Measurements from ENCODE around the gene RAD51B. TPM values are rescaled to one million over a fixed set of nuclear protein-coding genes. Genes with fewer than 3 reads are reported as not detected.

The RAD51B gene
- total RNA-seq, 1 experiment from 2014 or later, result 16.7 TPM

- no peak overlapping the region for H2BK15ac ChIP-seq (ENCODE audit: low read depth, low read length)
- no peaks in the 10 kb centered on the region for H3K79me2 ChIP-seq (ENCODE audit: insufficient read depth, low read length)
- no peaks in the 10 kb centered on the region for H3K36me3 Mint-ChIP-seq (ENCODE audit: insufficient read depth in 1 of 3, low read depth in 3 of 3)
- H2AK5ac ChIP-seq (ENCODE audit: insufficient read length, low read length), result no peak overlapping the region
- no peak overlapping the region for H3T11ph ChIP-seq (ENCODE audit: low read length)
- no peak overlapping the region for H3K4me3 Mint-ChIP-seq
- H3K4me1 Mint-ChIP-seq, result peaks cover 0 to 2% of the 10 kb centered on the region in 2 experiments; a peak in 3 of 4 replicates
- peak overlapping the region; percentile 76 for H3K27ac ChIP-seq (ENCODE audit: insufficient read length, low read depth, low read length)
- no peak overlapping the region for H3K14ac ChIP-seq (ENCODE audit: insufficient read depth, low read length)
- H2BK12ac ChIP-seq (ENCODE audit: insufficient read length, low read depth, low read length), result no peak overlapping the region
- H4K91ac ChIP-seq (ENCODE audit: insufficient read length, low read depth, low read length), result peak overlapping the region; percentile 46
- H4K8ac ChIP-seq (replicated peaks; ENCODE audit: insufficient read length, low read depth, low read length), result no peak overlapping the region
- no peaks in the 10 kb centered on the region for H3K9me3 ChIP-seq (ENCODE audit: control insufficient read depth, low read depth, low read length)
- H3K18ac ChIP-seq (ENCODE audit: insufficient read length, low read depth, low read length), result no peak overlapping the region
- H2BK120ac ChIP-seq (ENCODE audit: low read depth, low read length, poor library complexity, severe bottlenecking), result no peak overlapping the region
- H4K5ac ChIP-seq (ENCODE audit: insufficient read length, low read depth, low read length), result no peak overlapping the region
- WGBS (ENCODE audit: extremely low coverage, insufficient read length, low lambda C conversion rate), result no CpG with 5 or more reads among the region's 3 CpGs
- H2BK5ac ChIP-seq (ENCODE audit: insufficient read length, low read length), result peak overlapping the region; percentile 65
- H4K20me1 ChIP-seq (ENCODE audit: control insufficient read depth, insufficient read depth, insufficient read length), result no peaks in the 10 kb centered on the region
- H3K9me3 Mint-ChIP-seq, result no peaks in the 10 kb centered on the region
- no peak overlapping the region for H3K23ac ChIP-seq (ENCODE audit: insufficient read length, low read depth, low read length)
- H3K23me2 ChIP-seq (ENCODE audit: insufficient read length, low read depth, low read length, poor library complexity, severe bottlenecking), result no peaks in the 10 kb centered on the region
- H3K4me2 ChIP-seq (ENCODE audit: insufficient read depth, insufficient read length, low read length), result no peak overlapping the region
- no peak overlapping the region for H3K4ac ChIP-seq (ENCODE audit: low read depth, low read length)
- H3K4me1 ChIP-seq (ENCODE audit: insufficient read depth, low read length), result peaks cover 9% of the 10 kb centered on the region
- no peak overlapping the region for H2BK20ac ChIP-seq (ENCODE audit: low read depth, low read length, poor library complexity, severe bottlenecking)
- no peaks in the 10 kb centered on the region for H3K27me3 ChIP-seq (ENCODE audit: insufficient read depth, low read length)
- no peak for DNase-seq
- no peak overlapping the region for H3K56ac ChIP-seq (ENCODE audit: insufficient read length, low read depth, low read length)
- H3K27me3 Mint-ChIP-seq (ENCODE audit: low read depth), result no peaks in the 10 kb centered on the region
- TF ChIP-seq CTCF (conservative IDR thresholded peaks at IDR 0.05), result no peak
- no peak overlapping the region for H2AFZ ChIP-seq (ENCODE audit: low read length)
- H3K9ac ChIP-seq (ENCODE audit: extremely low read depth, insufficient read length, low read length), result no peak overlapping the region
- no peaks in the 10 kb centered on the region for H3K79me1 ChIP-seq (ENCODE audit: insufficient read depth, low read depth, low read length, poor library complexity, severe bottlenecking)
- H3K27ac Mint-ChIP-seq, result peak overlapping the region in 1 of 3 experiments; percentile 62; a peak in 4 of 7 replicates
Measured at GRCh38 chr14:68230202-68230949, 410.8 kb downstream of the RAD51B start.
